AG09319 (cell line): ENCODE data around the gene ATXN7L2.

ENCODE experiments used
- DNase-seq: peaks from one replicate; pipeline ENCODE4 v3.0.0-alpha.2; 2010; ENCODE audit warnings: low read depth; ENCODE audit errors: extremely low read depth
- TF ChIP-seq, protein P1 (sequence below): IDR thresholded peaks from 2 replicates; pipeline ENCODE4 v1.5.1; 2011; ENCODE audit warnings: low read depth, mild to moderate bottlenecking, inconsistent platforms, low read length, moderate library complexity

ATXN7L2 gene

DNA sequence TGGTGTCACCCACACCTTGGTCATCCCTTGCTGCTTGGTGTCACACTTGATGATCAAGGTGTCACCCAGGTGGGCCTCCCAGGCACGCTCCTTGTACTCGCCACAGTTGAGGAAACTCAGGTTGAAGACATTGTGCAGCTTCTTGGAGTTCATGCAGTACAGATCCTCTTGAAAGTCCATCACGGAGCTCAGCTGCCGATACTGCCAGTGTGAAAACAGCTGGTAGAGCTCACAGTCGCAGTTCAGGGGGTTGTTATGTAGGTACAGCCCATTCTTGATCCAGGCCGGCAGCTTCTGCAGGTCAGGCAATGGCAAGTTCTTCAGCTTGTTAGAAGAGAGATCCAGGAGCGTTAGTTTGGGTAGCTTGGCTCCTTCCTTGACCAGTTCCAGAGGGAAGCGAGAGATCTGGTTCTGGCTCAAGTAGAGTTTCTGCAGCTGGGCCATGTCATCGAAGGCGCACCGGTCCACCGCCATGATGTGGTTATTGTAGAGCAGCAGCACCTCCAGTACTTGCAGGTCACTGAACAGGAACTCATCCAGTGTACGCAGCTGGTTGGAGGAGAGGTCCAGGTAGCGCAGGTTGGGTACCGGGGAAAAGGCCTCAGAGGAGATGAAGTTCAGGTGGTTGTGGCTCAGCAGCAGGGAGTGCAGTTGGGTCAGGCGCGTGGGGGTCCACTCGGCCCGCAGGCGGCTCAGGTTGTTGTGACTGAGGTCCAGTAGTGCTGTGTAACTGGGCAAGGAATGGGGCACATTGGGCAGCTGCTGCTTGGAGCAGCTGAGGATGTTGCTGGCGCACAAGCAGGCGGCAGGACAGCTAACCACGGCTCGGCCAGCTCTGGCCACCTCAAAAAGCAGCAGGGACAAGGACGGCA, 24.5 kb downstream of the ATXN7L2 start:
- TF ChIP-seq, protein P1, sequence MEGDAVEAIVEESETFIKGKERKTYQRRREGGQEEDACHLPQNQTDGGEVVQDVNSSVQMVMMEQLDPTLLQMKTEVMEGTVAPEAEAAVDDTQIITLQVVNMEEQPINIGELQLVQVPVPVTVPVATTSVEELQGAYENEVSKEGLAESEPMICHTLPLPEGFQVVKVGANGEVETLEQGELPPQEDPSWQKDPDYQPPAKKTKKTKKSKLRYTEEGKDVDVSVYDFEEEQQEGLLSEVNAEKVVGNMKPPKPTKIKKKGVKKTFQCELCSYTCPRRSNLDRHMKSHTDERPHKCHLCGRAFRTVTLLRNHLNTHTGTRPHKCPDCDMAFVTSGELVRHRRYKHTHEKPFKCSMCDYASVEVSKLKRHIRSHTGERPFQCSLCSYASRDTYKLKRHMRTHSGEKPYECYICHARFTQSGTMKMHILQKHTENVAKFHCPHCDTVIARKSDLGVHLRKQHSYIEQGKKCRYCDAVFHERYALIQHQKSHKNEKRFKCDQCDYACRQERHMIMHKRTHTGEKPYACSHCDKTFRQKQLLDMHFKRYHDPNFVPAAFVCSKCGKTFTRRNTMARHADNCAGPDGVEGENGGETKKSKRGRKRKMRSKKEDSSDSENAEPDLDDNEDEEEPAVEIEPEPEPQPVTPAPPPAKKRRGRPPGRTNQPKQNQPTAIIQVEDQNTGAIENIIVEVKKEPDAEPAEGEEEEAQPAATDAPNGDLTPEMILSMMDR, result no peak
- no peak for DNase-seq

DNA sequence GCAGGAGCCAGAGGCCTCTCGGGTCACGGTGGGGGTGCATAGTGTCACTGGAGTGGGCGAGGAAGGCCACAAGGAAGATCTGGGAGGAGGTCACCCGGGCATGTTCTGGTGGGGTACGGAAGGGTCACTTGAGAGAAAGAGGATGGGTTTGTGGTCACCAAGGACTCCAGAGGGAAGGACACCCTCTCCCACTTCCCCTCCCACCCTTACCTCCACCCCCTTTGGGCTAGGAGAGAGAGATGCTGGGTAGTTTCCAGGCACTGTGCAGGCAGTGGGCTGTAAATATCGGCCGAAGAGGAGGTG, 25.1 kb downstream of the ATXN7L2 start:
- no peak for DNase-seq
- TF ChIP-seq, protein P1, result no peak

DNA sequence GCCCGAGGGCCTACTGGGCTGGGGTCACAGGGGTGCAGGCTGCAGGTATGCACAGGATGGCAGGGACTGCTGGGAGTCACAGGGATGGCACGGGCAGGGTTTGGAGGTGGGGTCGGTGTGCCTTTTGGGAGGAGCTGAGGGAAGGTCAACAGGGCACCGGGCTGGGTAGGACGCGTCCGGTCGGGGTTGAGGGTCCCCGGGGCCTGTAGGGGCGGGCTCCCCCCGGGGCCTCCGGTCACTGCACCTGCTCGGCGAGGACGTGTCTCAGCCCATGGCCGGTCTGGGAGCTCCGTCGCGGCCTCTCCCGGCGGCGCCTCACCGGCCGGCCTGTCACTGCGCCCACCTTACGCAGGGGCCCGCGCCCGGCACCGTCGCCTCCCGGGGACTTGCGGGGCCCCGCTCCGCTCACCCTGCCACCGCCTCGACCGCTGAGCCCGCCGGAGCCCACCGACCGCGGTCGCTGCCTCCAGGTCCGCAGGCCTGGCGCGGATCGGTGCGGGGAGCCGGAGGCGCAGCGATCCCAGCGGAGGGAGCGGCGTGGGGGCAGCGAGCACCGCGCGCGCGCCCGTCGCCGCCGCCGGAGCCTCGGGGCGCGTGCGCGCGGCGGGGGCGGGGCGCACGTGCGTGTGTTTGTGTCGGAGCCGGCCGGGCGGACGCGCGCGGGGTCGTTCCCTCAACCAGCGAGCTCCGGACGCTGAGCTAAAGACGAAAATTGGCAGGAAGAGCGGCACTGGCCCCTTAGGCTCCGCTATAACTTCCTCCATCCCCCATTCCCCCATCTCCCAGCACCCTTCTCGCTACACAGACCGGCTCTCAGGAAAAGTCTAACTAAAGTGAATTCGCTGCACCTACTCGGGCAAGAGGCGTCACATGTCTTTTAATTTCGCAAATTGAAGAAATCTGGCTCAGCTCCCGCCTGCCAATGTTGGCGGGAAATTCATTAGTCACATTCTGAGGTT, 25.8 kb downstream of the ATXN7L2 start, which contains the start of gene AMIGO1:
AMIGO1 (minus strand) TSS at position 552 of the 959 bp plus-strand sequence. CDS start 815 bp downstream, outside the sequence.
- no peak for DNase-seq
- TF ChIP-seq, protein P1, result no peak

DNA sequence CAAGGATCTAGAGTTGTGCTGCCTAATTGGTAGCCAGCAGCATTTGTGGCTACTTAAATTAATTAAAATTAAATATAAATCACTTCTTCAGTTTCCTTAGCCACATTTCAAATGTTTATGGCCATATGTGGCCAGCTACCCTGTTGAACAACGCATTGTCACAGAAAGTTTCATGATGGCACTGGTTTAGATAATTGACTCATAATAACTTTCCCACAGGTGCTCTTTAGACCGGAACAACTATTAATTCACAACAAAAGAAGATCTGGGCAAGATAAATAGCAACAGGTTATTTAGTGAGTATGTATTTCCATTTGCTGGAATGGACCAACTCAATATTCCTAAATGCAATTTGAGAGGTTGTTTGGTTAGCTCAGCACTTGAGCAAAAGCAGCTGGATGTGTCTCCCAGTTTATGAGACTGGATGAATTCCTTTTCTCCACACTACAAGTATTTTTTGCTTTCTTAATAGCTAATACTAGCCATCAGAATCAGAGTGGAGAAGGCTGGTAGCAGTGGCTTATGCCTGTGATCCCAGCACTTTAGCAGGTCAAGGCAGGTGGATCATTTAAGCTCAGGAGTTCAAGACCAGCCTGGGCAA, 29.5 kb downstream of the ATXN7L2 start:
- TF ChIP-seq, protein P1, result no peak
- no peak for DNase-seq

DNA sequence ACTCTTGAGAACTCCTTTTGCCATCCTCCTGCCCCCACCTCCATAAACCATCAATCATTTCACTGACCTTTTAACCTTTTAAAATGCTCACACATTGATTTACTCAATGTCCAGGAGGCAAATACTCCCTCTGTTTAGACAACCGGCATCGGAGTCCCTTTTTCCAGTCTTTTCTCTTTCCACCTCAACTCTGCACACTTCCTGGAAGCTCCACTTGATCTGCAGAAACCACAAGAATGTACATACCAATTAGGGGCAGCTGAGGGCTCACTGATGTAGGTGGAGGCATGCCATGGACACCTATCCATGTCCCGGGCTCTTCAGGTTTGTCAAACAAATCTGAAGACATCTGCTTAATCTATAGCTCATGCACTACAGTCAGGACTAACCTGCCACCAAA, 31.1 kb downstream of the ATXN7L2 start:
- TF ChIP-seq, protein P1, result no peak
- DNase-seq, result no peak

DNA sequence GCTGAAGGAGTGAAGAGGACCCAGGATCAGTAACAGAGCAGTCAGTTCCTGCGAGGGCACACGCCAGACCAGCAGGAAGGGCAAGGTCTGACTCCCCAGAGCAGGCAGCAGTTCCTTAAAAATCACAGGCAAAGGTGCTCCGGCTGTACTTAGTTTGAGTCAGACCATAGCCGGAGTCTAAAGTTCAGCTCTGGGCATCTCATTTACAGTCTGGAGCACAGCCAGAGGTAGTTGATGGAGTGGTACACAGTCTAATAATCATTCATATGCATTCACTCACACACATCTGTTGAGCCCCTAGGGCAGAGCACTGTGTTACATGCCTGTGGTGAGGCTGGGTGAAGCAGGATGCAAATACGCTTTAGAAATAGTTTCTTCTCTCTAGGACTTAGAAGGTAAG, 33.2 kb downstream of the ATXN7L2 start:
- TF ChIP-seq, protein P1, result no peak
- no peak for DNase-seq

DNA sequence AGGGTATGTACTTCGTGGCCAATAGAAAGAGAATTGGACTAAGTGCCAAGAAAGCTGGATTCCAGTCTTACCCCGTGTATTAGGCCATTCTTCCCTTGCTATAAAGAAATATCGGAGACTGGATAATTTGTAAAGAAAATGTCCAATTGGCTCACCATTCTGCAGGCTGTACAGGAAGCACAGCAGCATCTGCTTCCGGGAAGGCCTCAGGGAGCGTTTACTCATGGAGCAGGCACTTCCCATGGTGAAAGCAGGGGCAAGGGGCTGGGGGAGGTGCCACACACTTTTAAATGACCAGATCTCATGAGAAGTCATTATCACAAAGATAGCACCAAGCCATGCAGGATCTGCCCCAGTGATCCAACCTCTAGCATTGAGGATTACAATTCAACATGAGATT, 33.6 kb downstream of the ATXN7L2 start:
- DNase-seq, result no peak
- TF ChIP-seq, protein P1, result no peak
